ENCODE data around the gene LRRC75B. TPM values are rescaled to one million over a fixed set of nuclear protein-coding genes. Genes with fewer than 3 reads are reported as not detected.

Gene LRRC75B
- total and polyA plus RNA-seq, 2 of the 13 experiments (the other 11 are each of a cell fraction or from before 2014, with no cell fraction given) = 11.8 to 34.8 TPM

GRCh38 chr22:24593836-24594568, 1.1 kb upstream of the LRRC75B start (continued):
- TF ChIP-seq RXRB (CRISPR knock-in tag; IDR thresholded peaks at IDR 0.05; ENCODE audit: borderline replicate concordance) (peak; percentile 74), ZKSCAN8 (CRISPR knock-in tag; IDR thresholded peaks at IDR 0.05; ENCODE audit: borderline replicate concordance) (no peak), ARHGAP35 (CRISPR knock-in tag; IDR thresholded peaks at IDR 0.05; ENCODE audit: borderline replicate concordance) (0 out of 2 replicates have a peak, but pooled peaks have one; percentile 16), ZFYVE20 (CRISPR knock-in tag; IDR thresholded peaks at IDR 0.05; ENCODE audit: borderline replicate concordance, low read depth) (no peak), KDM2A (CRISPR knock-in tag; IDR thresholded peaks at IDR 0.05; ENCODE audit: borderline replicate concordance, low read depth) (no peak), DR1 (CRISPR knock-in tag; IDR thresholded peaks at IDR 0.05) (no peak), RBAK (CRISPR knock-in tag; IDR thresholded peaks at IDR 0.05) (no peak), ZNF639 (CRISPR knock-in tag; conservative IDR thresholded peaks at IDR 0.05) (no peak; the same call in 1 of the 2 replicates), U2AF2 (IDR thresholded peaks at IDR 0.05; ENCODE audit: low read depth, low read length) (no peak), RXRA (CRISPR knock-in tag; IDR thresholded peaks at IDR 0.05) (peak; percentile 55; the same call in 1 of the 2 replicates), HOXA7 (CRISPR knock-in tag; IDR thresholded peaks at IDR 0.05) (no peak), HOXA9 (CRISPR knock-in tag; IDR thresholded peaks at IDR 0.05; ENCODE audit: borderline replicate concordance) (no peak), ZNF550 (CRISPR knock-in tag; IDR thresholded peaks at IDR 0.05; ENCODE audit: borderline replicate concordance) (no peak), ZNF335 (CRISPR knock-in tag; IDR thresholded peaks at IDR 0.05) (no peak), ZFP37 (CRISPR knock-in tag; IDR thresholded peaks at IDR 0.05; ENCODE audit: borderline replicate concordance) (no peak), THRA (CRISPR knock-in tag; IDR thresholded peaks at IDR 0.05; ENCODE audit: borderline replicate concordance) (no peak), MLX (CRISPR knock-in tag; IDR thresholded peaks at IDR 0.05) (0 out of 2 replicates have a peak, but pooled peaks have one; percentile 17), ZNF264 (CRISPR knock-in tag; IDR thresholded peaks at IDR 0.05) (no peak), MIXL1 (CRISPR knock-in tag; IDR thresholded peaks at IDR 0.05) (no peak; the same call in 1 of the 2 replicates), IKZF5 (CRISPR knock-in tag; IDR thresholded peaks at IDR 0.05) (no peak), HHEX (CRISPR knock-in tag; IDR thresholded peaks at IDR 0.05) (no peak), LCORL (IDR thresholded peaks at IDR 0.05) (no peak), LCORL (CRISPR knock-in tag; IDR thresholded peaks at IDR 0.05) (peak; percentile 81; the same call in 1 of the 2 replicates), ATF1 (CRISPR knock-in tag; IDR thresholded peaks at IDR 0.05) (no peak), TGIF2 (CRISPR knock-in tag; IDR thresholded peaks at IDR 0.05) (peak; percentile 23; the same call in 1 of the 2 replicates)

Measured in HepG2 (cell line).